Tibial artery (tissue), 4 donors: ENCODE data around the gene OCA2.
A peak's percentile ranks its signal among the peaks of the same experiment; 100 is the strongest.
"Not testable (repeated sequence)": the region's sequence is repeated elsewhere in the genome, so short reads cannot be mapped to it uniquely, and the experiment has no call there.

Experiments used
- DNase-seq, 2 donors: peaks; one replicate each; pipeline ENCODE4 v3.0.0-alpha.2; 2019
- H3K27ac ChIP-seq, 2 donors: fragments of 200-600 bp; sonication (generic) in 1 of 2; 1 replicate in 1 of 2; 2 replicates in 1 of 2; pipeline ENCODE4 v1.5.1; 2018 to 2019; ENCODE audit warnings: mild to moderate bottlenecking in 1 of 2
- H3K27me3 ChIP-seq, 2 donors: fragments of 200-600 bp; sonication (generic) in 1 of 2; one replicate each; pipeline versions ENCODE4 v1.5.1 to v1.6.0; 2016 to 2019
- H3K36me3 ChIP-seq, 3 donors: fragments of 200-600 bp; sonication (generic) in 2 of 3; one replicate each; pipeline ENCODE4 v1.5.1; 2016 to 2019; ENCODE audit warnings: mild to moderate bottlenecking in 2 of 3
- H3K4me1 ChIP-seq, 4 donors: fragments of 200-600 bp; sonication (generic) in 2 of 4; 1 replicate in 3 of 4; 2 replicates in 1 of 4; pipeline ENCODE4 v1.5.1; 2016 to 2019
- H3K4me3 ChIP-seq, 2 donors: fragments of 200-600 bp; sonication (generic) in 1 of 2; 1 replicate in 1 of 2; 2 replicates in 1 of 2; pipeline ENCODE4 v1.5.1; 2018 to 2019; ENCODE audit warnings: mild to moderate bottlenecking in 2 of 2
- H3K9me3 ChIP-seq, 3 donors: fragments of 200-600 bp; sonication (generic) in 1 of 3; one replicate each; pipeline ENCODE4 v1.5.1; 2016 to 2019
- intact Hi-C: fragments of 100-400 bp; cut with DNase I; formaldehyde crosslinking; loops from one replicate; pipeline ENCODE4 v1.15.0; 2023; ENCODE audit warnings: low total_unique reads
- TF ChIP-seq, protein P1 (sequence below), 2 experiments: fragments of 200-600 bp in 1 of 2; fragments of 450-650 bp in 1 of 2; IDR thresholded peaks; one replicate each; pipeline ENCODE4 v1.5.1; 2017 to 2019; ENCODE audit warnings: antibody characterized with exemption in 2 of 2, mild to moderate bottlenecking in 1 of 2, moderate library complexity in 1 of 2

OCA2 gene

GRCh38 chr15:28098766-28099554 lies at the start of gene OCA2:
Gene OCA2, minus strand, starts transcription at chr15:28099315. Its CDS starts 17,441 bp downstream, at chr15:28081874.
- peak within 1 kb of the TSS; percentile 41 to 52 for H3K4me3 ChIP-seq
- peak; percentile 48 to 80 for DNase-seq
- intact Hi-C loops = no loop called here
- H3K27ac ChIP-seq = peak within 1 kb of the TSS; percentile 75 to 96
- no peaks in the 10 kb centered on the region for H3K27me3 ChIP-seq
- TF ChIP-seq, protein P1, sequence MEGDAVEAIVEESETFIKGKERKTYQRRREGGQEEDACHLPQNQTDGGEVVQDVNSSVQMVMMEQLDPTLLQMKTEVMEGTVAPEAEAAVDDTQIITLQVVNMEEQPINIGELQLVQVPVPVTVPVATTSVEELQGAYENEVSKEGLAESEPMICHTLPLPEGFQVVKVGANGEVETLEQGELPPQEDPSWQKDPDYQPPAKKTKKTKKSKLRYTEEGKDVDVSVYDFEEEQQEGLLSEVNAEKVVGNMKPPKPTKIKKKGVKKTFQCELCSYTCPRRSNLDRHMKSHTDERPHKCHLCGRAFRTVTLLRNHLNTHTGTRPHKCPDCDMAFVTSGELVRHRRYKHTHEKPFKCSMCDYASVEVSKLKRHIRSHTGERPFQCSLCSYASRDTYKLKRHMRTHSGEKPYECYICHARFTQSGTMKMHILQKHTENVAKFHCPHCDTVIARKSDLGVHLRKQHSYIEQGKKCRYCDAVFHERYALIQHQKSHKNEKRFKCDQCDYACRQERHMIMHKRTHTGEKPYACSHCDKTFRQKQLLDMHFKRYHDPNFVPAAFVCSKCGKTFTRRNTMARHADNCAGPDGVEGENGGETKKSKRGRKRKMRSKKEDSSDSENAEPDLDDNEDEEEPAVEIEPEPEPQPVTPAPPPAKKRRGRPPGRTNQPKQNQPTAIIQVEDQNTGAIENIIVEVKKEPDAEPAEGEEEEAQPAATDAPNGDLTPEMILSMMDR (IDR thresholded peaks at IDR 0.05) = peak in 1 of 2 experiments; percentile 10
- H3K4me1 ChIP-seq = peaks cover 0 to 55% (median 43%) of the 10 kb centered on the region in 4 donors
- no peaks in the 10 kb centered on the region for H3K36me3 ChIP-seq
- no peaks in the 10 kb centered on the region for H3K9me3 ChIP-seq

DNA sequence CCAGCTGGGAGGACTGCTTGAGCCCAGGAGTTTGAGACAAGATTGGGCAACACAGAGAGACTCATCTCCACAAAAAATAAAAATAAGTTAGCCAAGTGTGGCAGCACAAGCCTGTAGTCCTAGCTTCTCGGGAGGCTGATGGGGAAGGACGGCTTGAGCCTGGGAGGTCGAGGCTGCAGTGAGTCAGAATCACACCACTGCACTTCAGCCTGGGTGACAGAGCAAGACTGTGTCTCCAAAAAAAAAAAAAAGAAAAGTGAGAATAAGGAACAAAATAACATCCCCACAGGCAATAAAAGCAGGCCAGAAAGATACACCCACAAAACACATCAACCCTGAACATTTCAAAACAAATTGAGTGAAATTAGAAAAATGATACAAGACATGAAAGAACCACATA lies 48.7 kb upstream of the OCA2 start:
- H3K27ac ChIP-seq = no peak overlapping the region
- intact Hi-C loops = no loop called here
- peaks cover 0 to 4% (median 0%) of the 10 kb centered on the region in 3 donors for H3K9me3 ChIP-seq
- H3K27me3 ChIP-seq = no peaks in the 10 kb centered on the region
- TF ChIP-seq, protein P1 (IDR thresholded peaks at IDR 0.05) = no peak
- H3K4me1 ChIP-seq = no peaks in the 10 kb centered on the region
- H3K4me3 ChIP-seq = no peak overlapping the region
- no peak for DNase-seq
- H3K36me3 ChIP-seq = peaks cover 46 to 64% (median 46%) of the 10 kb centered on the region in 3 donors

GRCh38 chr15:28145419-28145818 lies 46.3 kb upstream of the OCA2 start:
- DNase-seq, H3K27me3 ChIP-seq, H3K9me3 ChIP-seq, H3K4me3 ChIP-seq, intact Hi-C loops, H3K27ac ChIP-seq, H3K4me1 ChIP-seq: not testable (repeated sequence)
- H3K36me3 ChIP-seq = peaks cover 48 to 63% (median 60%) of the 10 kb centered on the region in 3 donors

DNA sequence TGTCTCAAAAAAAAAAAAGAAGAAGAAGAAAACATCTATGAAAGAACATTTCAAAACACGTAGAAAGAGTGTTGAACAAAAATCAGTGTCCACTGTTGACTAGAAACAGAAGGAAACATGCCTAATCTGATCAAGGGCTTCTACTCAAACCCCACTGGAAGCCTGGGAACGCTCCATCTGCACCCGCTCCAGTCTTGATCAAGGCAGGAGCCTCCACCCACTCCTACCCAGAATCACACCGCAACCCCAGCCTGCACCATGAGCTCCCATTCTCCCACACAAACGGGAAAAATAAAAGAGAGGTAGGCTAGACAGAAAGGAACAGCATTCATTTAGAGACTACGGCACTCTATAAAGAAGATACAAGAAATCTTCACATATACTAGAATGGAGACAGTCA lies 40.9 kb upstream of the OCA2 start:
- Histone ChIP-seq H3K27me3 (no peaks in the 10 kb centered on the region), H3K4me1 (no peaks in the 10 kb centered on the region), H3K9me3 (no peaks in the 10 kb centered on the region), H3K4me3 (no peak overlapping the region), H3K36me3 (peaks cover 53 to 67% (median 64%) of the 10 kb centered on the region in 3 donors), H3K27ac (no peak overlapping the region)
- intact Hi-C loops = no loop called here
- TF ChIP-seq, protein P1 (IDR thresholded peaks at IDR 0.05) = no peak
- no peak for DNase-seq

GRCh38 chr15:28137408-28138039 lies 38.4 kb upstream of the OCA2 start:
- intact Hi-C loops, H3K4me3 ChIP-seq, H3K27me3 ChIP-seq, H3K9me3 ChIP-seq, H3K27ac ChIP-seq, DNase-seq: not testable (repeated sequence)
- H3K36me3 ChIP-seq = peaks cover 32 to 42% (median 40%) of the 10 kb centered on the region in 3 donors
- H3K4me1 ChIP-seq = peaks cover 0 to 15% (median 4%) of the 10 kb centered on the region in 4 donors

GRCh38 chr15:28136236-28136904 lies 37.3 kb upstream of the OCA2 start:
- peaks cover 0 to 18% (median 5%) of the 10 kb centered on the region in 4 donors for H3K4me1 ChIP-seq
- not testable (repeated sequence) for H3K27ac ChIP-seq, DNase-seq

More at GRCh38 chr15:28136236-28136904, 37.3 kb upstream of the OCA2 start:
- H3K9me3 ChIP-seq, H3K4me3 ChIP-seq, H3K27me3 ChIP-seq, intact Hi-C loops: not testable (repeated sequence)
- peaks cover 38 to 41% (median 39%) of the 10 kb centered on the region in 3 donors for H3K36me3 ChIP-seq
